Gastrocnemius medialis (tissue), 4 donors: ENCODE data around the gene EIF4H.

Source experiments
- CTCF ChIP-seq, 5 experiments: fragments of 450-650 bp in 3 of 5; fragments of 200-600 bp in 2 of 5; sonication (generic) in 2 of 5; IDR thresholded peaks in 4 of 5; conservative IDR thresholded peaks in 1 of 5; 1 replicate in 4 of 5; 2 replicates in 1 of 5; pipeline ENCODE4 v1.5.1; 2016 to 2019; ENCODE audit warnings: antibody characterized with exemption in 5 of 5, mild to moderate bottlenecking in 3 of 5, moderate library complexity in 3 of 5
- POLR2A ChIP-seq, 2 donors: fragments of 450-650 bp; IDR thresholded peaks; one replicate each; pipeline ENCODE4 v1.6.1; 2017; ENCODE audit warnings: antibody characterized with exemption in 2 of 2, mild to moderate bottlenecking in 2 of 2, moderate library complexity in 2 of 2

- TF ChIP-seq CTCF (IDR thresholded peaks at IDR 0.05 in 4 of 5, conservative IDR thresholded peaks at IDR 0.05 in 1 of 5) (no peak), POLR2A (IDR thresholded peaks at IDR 0.05) (no peak)
Observed at GRCh38 chr7:74155810-74156395, 18.3 kb upstream of the EIF4H start.
